Keratinocyte (primary cell): ENCODE measurements around the gene GREB1. TPM values are rescaled to one million over a fixed set of nuclear protein-coding genes. Genes with fewer than 3 reads are reported as not detected.

ENCODE experiments used
- DNase-seq: peaks from one replicate; pipeline ENCODE4 v3.0.0-alpha.2; 2011; ENCODE audit warnings: low read depth, missing footprints, low spot score
- FAIRE-seq: peaks from 2 replicates; lab custom pipeline; 2011; peaks lifted over from hg19 to GRCh38; lab: Jason Lieb, UNC
- H2AFZ ChIP-seq: 2 replicates; pipeline ENCODE4 v1.6.0; 2012; ENCODE audit warnings: low read length, control low read depth, inconsistent platforms; ENCODE audit not compliant: control insufficient read depth
- H3K27ac ChIP-seq: 2 replicates; pipeline ENCODE4 v1.5.1; 2011; ENCODE audit warnings: low read length; ENCODE audit not compliant: control insufficient read depth, insufficient read depth
- H3K27me3 ChIP-seq: 3 replicates; pipeline ENCODE4 v1.6.0; 2011; ENCODE audit warnings: low read length; ENCODE audit not compliant: control insufficient read depth, insufficient read depth; ENCODE audit errors: extremely low read depth
- H3K36me3 ChIP-seq, 2 experiments: 2 replicates in 1 of 2; 3 replicates in 1 of 2; pipeline ENCODE4 v1.5.1; 2011; ENCODE audit warnings: low read length in 2 of 2, mild to moderate bottlenecking in 1 of 2; ENCODE audit not compliant: control insufficient read depth in 2 of 2, insufficient read depth in 2 of 2; ENCODE audit errors: extremely low read depth in 1 of 2
- H3K4me1 ChIP-seq: 3 replicates; pipeline ENCODE4 v1.5.1; 2011; ENCODE audit warnings: low read length; ENCODE audit not compliant: control insufficient read depth, insufficient read depth; ENCODE audit errors: extremely low read depth
- H3K4me2 ChIP-seq: 3 replicates; pipeline ENCODE4 v1.6.0; 2011; ENCODE audit warnings: low read depth, low read length; ENCODE audit not compliant: control insufficient read depth, insufficient read depth; ENCODE audit errors: extremely low read depth
- H3K4me3 ChIP-seq, 3 experiments: fragments of 200-600 bp in 1 of 3; sonication (generic) in 1 of 3; 2 replicates in 2 of 3; 3 replicates in 1 of 3; pipeline ENCODE4 v1.5.1; 2011 to 2016; ENCODE audit warnings: low read length in 3 of 3, mild to moderate bottlenecking in 3 of 3, control low read depth in 2 of 3, inconsistent platforms in 1 of 3, low read depth in 1 of 3, mixed read lengths in 1 of 3, mixed run types in 1 of 3, moderate library complexity in 1 of 3; ENCODE audit not compliant: control insufficient read depth in 2 of 3, insufficient read depth in 2 of 3; ENCODE audit errors: extremely low read depth in 1 of 3
- H3K79me2 ChIP-seq: 2 replicates; pipeline ENCODE4 v1.6.0; 2012; ENCODE audit warnings: low read length; ENCODE audit not compliant: control insufficient read depth, insufficient read depth
- H3K9ac ChIP-seq: 3 replicates; pipeline ENCODE4 v1.6.0; 2011; ENCODE audit warnings: low read length; ENCODE audit not compliant: control insufficient read depth, insufficient read depth; ENCODE audit errors: extremely low read depth
- H3K9me1 ChIP-seq: 3 replicates; pipeline ENCODE4 v1.6.0; 2011; ENCODE audit warnings: low read length; ENCODE audit not compliant: control insufficient read depth, insufficient read depth; ENCODE audit errors: extremely low read depth
- H3K9me3 ChIP-seq: 2 replicates; pipeline ENCODE4 v1.5.1; 2012; ENCODE audit warnings: low read depth, low read length; ENCODE audit not compliant: control insufficient read depth
- H4K20me1 ChIP-seq: 3 replicates; pipeline ENCODE4 v1.6.0; 2011; ENCODE audit warnings: low read length; ENCODE audit not compliant: control insufficient read depth, insufficient read depth; ENCODE audit errors: extremely low read depth
- EZH2 ChIP-seq: IDR thresholded peaks from one replicate; pipeline ENCODE4 v1.6.1; 2012; ENCODE audit warnings: inconsistent platforms, mild to moderate bottlenecking, low read length, moderate library complexity
- dilution Hi-C: fragments of 300-500 bp; cut with MboI; formaldehyde crosslinking; loops from one replicate; pipeline ENCODE4 v1.7.0; 2020; ENCODE audit warnings: low sequenced_read_pairs; ENCODE audit not compliant: extremely low pct_ligation_motif_present
- polyA plus RNA-seq, 5 experiments: library from polyadenylated mRNA; depleted of rRNA in 3 of 5; stranded (reverse) in 3 of 5; stranded (forward) in 1 of 5; unstranded in 1 of 5; fragments of >200 nt; gene quantifications; 1 replicate in 1 of 5; 2 replicates in 3 of 5; 3 replicates in 1 of 5; pipeline versions ENCODE4 v1.2.1 to v1.2.3, GENCODE V29; 2011 to 2012; ENCODE audit warnings: missing spikeins in 2 of 5, low read depth in 1 of 5, low replicate concordance in 1 of 5
- TF ChIP-seq, protein P1 (sequence below), 3 experiments: IDR thresholded peaks in 1 of 3; conservative IDR thresholded peaks in 1 of 3; optimal IDR thresholded peaks in 1 of 3; 2 replicates in 2 of 3; 3 replicates in 1 of 3; pipeline versions ENCODE3 to v1.5.1; 2011; ENCODE audit warnings: low read length in 3 of 3, mild to moderate bottlenecking in 3 of 3, moderate library complexity in 2 of 3, control low read depth in 1 of 3, inconsistent platforms in 1 of 3; ENCODE audit not compliant: insufficient read depth in 2 of 3; ENCODE audit errors: extremely low read depth in 1 of 3

GREB1 gene
- polyA plus RNA-seq, 1 donor (not counting 4 experiments of a cell fraction or from before 2014, with no cell fraction given) = 0.13 TPM

DNA sequence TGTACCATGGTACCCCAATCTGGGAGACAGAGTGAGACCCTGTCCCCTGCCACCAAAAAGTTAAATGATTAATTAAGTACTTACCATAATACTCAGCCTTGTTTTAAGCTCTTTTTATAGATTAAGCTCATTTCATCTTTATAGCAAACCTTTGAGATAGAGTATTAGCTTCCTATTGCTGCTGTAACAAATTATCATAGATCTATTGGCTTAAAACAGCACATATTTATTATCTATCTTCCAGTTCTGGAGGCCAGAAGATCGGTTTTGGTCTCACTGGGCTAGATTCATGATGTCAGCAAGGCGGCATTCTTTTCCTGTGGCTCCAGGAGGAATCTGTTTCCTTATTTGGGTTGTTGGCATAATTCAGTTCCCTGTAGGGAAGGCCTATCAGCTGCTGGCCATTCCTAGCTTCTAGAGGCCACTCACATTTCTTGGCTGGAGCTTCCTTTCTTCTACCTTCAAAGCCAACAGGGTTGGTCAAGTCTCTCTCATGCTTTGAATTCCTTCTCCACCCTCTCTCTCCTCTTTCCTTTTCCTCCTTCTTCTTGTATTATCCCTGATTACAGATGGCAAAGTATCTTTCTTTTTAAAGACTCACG, 13.7 kb upstream of the GREB1 start:
- no peaks in the 10 kb centered on the region for H4K20me1 ChIP-seq
- no peaks in the 10 kb centered on the region for H3K36me3 ChIP-seq
- H3K4me1 ChIP-seq = no peaks in the 10 kb centered on the region
- no peak overlapping the region for H3K9ac ChIP-seq
- dilution Hi-C loops = no loop called here
- H3K27me3 ChIP-seq = peaks cover 13% of the 10 kb centered on the region
- H2AFZ ChIP-seq = no peak overlapping the region
- TF ChIP-seq EZH2 = no peak
- TF ChIP-seq, protein P1, sequence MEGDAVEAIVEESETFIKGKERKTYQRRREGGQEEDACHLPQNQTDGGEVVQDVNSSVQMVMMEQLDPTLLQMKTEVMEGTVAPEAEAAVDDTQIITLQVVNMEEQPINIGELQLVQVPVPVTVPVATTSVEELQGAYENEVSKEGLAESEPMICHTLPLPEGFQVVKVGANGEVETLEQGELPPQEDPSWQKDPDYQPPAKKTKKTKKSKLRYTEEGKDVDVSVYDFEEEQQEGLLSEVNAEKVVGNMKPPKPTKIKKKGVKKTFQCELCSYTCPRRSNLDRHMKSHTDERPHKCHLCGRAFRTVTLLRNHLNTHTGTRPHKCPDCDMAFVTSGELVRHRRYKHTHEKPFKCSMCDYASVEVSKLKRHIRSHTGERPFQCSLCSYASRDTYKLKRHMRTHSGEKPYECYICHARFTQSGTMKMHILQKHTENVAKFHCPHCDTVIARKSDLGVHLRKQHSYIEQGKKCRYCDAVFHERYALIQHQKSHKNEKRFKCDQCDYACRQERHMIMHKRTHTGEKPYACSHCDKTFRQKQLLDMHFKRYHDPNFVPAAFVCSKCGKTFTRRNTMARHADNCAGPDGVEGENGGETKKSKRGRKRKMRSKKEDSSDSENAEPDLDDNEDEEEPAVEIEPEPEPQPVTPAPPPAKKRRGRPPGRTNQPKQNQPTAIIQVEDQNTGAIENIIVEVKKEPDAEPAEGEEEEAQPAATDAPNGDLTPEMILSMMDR (optimal IDR thresholded peaks at IDR 0.05 in 1 of 3, IDR thresholded peaks at IDR 0.05 in 1 of 3, conservative IDR thresholded peaks at IDR 0.05 in 1 of 3; ENCODE audit: extremely low read depth in 1 of 3, insufficient read depth in 2 of 3, low read length in 3 of 3) = no peak
- no peaks in the 10 kb centered on the region for H3K79me2 ChIP-seq
- FAIRE-seq (no peak), DNase-seq (no peak)
- no peaks in the 10 kb centered on the region for H3K9me1 ChIP-seq
- H3K4me2 ChIP-seq = no peak overlapping the region
- no peak overlapping the region for H3K4me3 ChIP-seq
- H3K27ac ChIP-seq = no peak overlapping the region
- H3K9me3 ChIP-seq = no peaks in the 10 kb centered on the region

DNA sequence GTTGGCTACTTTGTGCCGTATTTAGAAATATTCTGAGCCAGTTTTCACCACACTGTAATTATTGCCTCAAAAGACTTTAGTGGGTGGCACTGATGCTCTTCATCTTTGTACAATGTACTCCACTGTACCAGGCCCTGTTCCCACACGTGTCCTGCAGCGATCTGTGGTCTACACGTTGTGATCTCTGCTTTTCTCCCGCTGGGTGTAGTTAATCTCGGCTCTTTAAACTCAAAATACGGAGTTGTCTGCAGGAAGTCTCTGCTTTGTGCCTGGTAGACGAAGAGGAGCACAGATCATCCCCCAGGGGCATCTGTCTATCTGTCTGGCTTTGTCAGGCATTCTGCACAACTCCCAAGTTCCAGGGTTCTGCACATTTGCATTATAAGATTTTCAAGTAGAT, 12.1 kb upstream of the GREB1 start:
- H3K4me1 ChIP-seq = no peaks in the 10 kb centered on the region
- dilution Hi-C loops = no loop called here
- no peaks in the 10 kb centered on the region for H3K36me3 ChIP-seq
- H3K4me2 ChIP-seq = no peak overlapping the region
- no peaks in the 10 kb centered on the region for H3K79me2 ChIP-seq
- FAIRE-seq (no peak), DNase-seq (no peak)
- H2AFZ ChIP-seq = no peak overlapping the region
- H4K20me1 ChIP-seq = no peaks in the 10 kb centered on the region
- H3K27me3 ChIP-seq = peaks cover under 1% of the 10 kb centered on the region
- no peak overlapping the region for H3K27ac ChIP-seq
- no peak overlapping the region for H3K4me3 ChIP-seq
- no peak overlapping the region for H3K9ac ChIP-seq
- no peaks in the 10 kb centered on the region for H3K9me1 ChIP-seq
- TF ChIP-seq, protein P1 (optimal IDR thresholded peaks at IDR 0.05 in 1 of 3, IDR thresholded peaks at IDR 0.05 in 1 of 3, conservative IDR thresholded peaks at IDR 0.05 in 1 of 3; ENCODE audit: extremely low read depth in 1 of 3, insufficient read depth in 2 of 3, low read length in 3 of 3) = no peak
- no peak for TF ChIP-seq EZH2
- no peaks in the 10 kb centered on the region for H3K9me3 ChIP-seq
